Neural cell (in vitro differentiated cells): ENCODE measurements around the gene DMRT2. TPM values are rescaled to one million over a fixed set of nuclear protein-coding genes. Genes with fewer than 3 reads are reported as not detected.

Experiments
- H2AFZ ChIP-seq: fragments of 200-600, 300-800 bp; sonication (generic), shearing (Covaris generic); 2 replicates; pipeline ENCODE4 v1.6.0; 2014; ENCODE audit warnings: low read depth, mild to moderate bottlenecking, antibody characterized with exemption, low read length, moderate library complexity
- H3F3A ChIP-seq: fragments of 200-600 bp; shearing (Covaris generic); 2 replicates; pipeline ENCODE4 v1.6.1; 2016; ENCODE audit warnings: mild to moderate bottlenecking, moderate library complexity, mixed read lengths, antibody characterized with exemption, low read length; ENCODE audit not compliant: insufficient read depth, poor library complexity, severe bottlenecking
- H3K27ac ChIP-seq: fragments of 200-600, 300-800 bp; sonication (generic), shearing (Covaris generic); 2 replicates; pipeline ENCODE4 v1.5.1; 2014; ENCODE audit warnings: mild to moderate bottlenecking, low read length, moderate library complexity
- H3K27me3 ChIP-seq: fragments of 300-800, 200-600 bp; sonication (generic), shearing (Covaris generic); 2 replicates; pipeline ENCODE4 v1.6.0; 2014; ENCODE audit warnings: mild to moderate bottlenecking, low read depth, low read length, moderate library complexity; ENCODE audit not compliant: insufficient read depth
- H3K36me3 ChIP-seq: fragments of 300-800, 200-600 bp; sonication (generic), shearing (Covaris generic); 2 replicates; pipeline ENCODE4 v1.5.1; 2014; ENCODE audit warnings: mild to moderate bottlenecking, antibody characterized with exemption, low read length, moderate library complexity; ENCODE audit not compliant: insufficient read depth
- H3K4me2 ChIP-seq: fragments of 300-800, 200-600 bp; sonication (generic), shearing (Covaris generic); 2 replicates; pipeline ENCODE4 v1.6.0; 2014; ENCODE audit warnings: mild to moderate bottlenecking, low read length
- H3K4me3 ChIP-seq: fragments of 300-800, 200-600 bp; sonication (generic), shearing (Covaris generic); 2 replicates; pipeline ENCODE4 v1.5.1; 2014; ENCODE audit warnings: mild to moderate bottlenecking, low read length, moderate library complexity
- H3K79me2 ChIP-seq: fragments of 200-600 bp; shearing (Covaris generic); replicated peaks from 2 replicates; pipeline ENCODE4 v1.6.0; 2014; ENCODE audit warnings: mild to moderate bottlenecking, low read length, moderate library complexity; ENCODE audit not compliant: insufficient read depth
- H3K9ac ChIP-seq: fragments of 300-800, 200-600 bp; sonication (generic), shearing (Covaris generic); 2 replicates; pipeline ENCODE4 v1.6.1; 2016; ENCODE audit warnings: mild to moderate bottlenecking, low read length, mixed read lengths
- H3K9me2 ChIP-seq: fragments of 200-600 bp; shearing (Covaris generic); 2 replicates; pipeline ENCODE4 v1.6.1; 2016; ENCODE audit warnings: mild to moderate bottlenecking, low read length, mixed read lengths; ENCODE audit not compliant: insufficient read depth
- H3K9me3 ChIP-seq: fragments of 200-600, 300-800 bp; sonication (generic), shearing (Covaris generic); 2 replicates; pipeline ENCODE4 v1.6.1; 2016; ENCODE audit warnings: mild to moderate bottlenecking, mixed run types, low read length, moderate library complexity, mixed read lengths
- H4K20me1 ChIP-seq: fragments of 200-600 bp; shearing (Covaris generic); 2 replicates; pipeline ENCODE4 v1.6.1; 2016; ENCODE audit warnings: mild to moderate bottlenecking, mixed run types; ENCODE audit not compliant: insufficient read depth
- CTCF ChIP-seq: fragments of 450-650 bp; IDR thresholded peaks from 2 replicates; pipeline ENCODE4 v1.5.1; 2014; ENCODE audit warnings: antibody characterized with exemption, mild to moderate bottlenecking, moderate library complexity; ENCODE audit not compliant: poor library complexity, severe bottlenecking
- EP300 ChIP-seq: fragments of 450-650 bp; conservative IDR thresholded peaks from 2 replicates; pipeline ENCODE4 v1.6.1; 2014; ENCODE audit warnings: antibody characterized with exemption, mild to moderate bottlenecking, moderate library complexity; ENCODE audit not compliant: poor library complexity, severe bottlenecking
- EZH2 ChIP-seq: fragments of 200-600, 300-800 bp; shearing (Covaris generic), sonication (generic); IDR thresholded peaks from 2 replicates; pipeline ENCODE4 v1.6.1; 2014; ENCODE audit warnings: antibody characterized with exemption, low read length, borderline replicate concordance, mild to moderate bottlenecking; ENCODE audit not compliant: insufficient read depth, poor library complexity, severe bottlenecking
- MXI1 ChIP-seq: fragments of 450-650 bp; conservative IDR thresholded peaks from 2 replicates; pipeline ENCODE4 v1.6.1; 2014; ENCODE audit warnings: antibody characterized with exemption, mild to moderate bottlenecking; ENCODE audit not compliant: poor library complexity, severe bottlenecking
- POLR2AphosphoS5 ChIP-seq: IDR thresholded peaks from 2 replicates; pipeline ENCODE4 v1.6.1; 2012
- RAD21 ChIP-seq: fragments of 450-650 bp; conservative IDR thresholded peaks from 2 replicates; pipeline ENCODE4 v1.6.1; 2014; ENCODE audit warnings: antibody characterized with exemption, mild to moderate bottlenecking, moderate library complexity
- REST ChIP-seq: IDR thresholded peaks from 2 replicates; pipeline ENCODE4 v1.6.1; 2012; ENCODE audit warnings: borderline replicate concordance
- SMC3 ChIP-seq: fragments of 450-650 bp; conservative IDR thresholded peaks from 2 replicates; pipeline ENCODE4 v1.6.1; 2014; ENCODE audit warnings: antibody characterized with exemption, mild to moderate bottlenecking, moderate library complexity; ENCODE audit not compliant: poor library complexity
- TAF1 ChIP-seq: IDR thresholded peaks from 2 replicates; pipeline ENCODE4 v1.6.1; 2012; ENCODE audit warnings: low read depth
- polyA plus RNA-seq: library from polyadenylated mRNA; depleted of rRNA; stranded (reverse); fragments of >200 nt; gene quantifications from 2 replicates; pipeline ENCODE4 v1.2.3, GENCODE V29; 2014

The DMRT2 gene
- polyA plus RNA-seq, 1 donor from 2014 or later: 0.20 TPM

DNA sequence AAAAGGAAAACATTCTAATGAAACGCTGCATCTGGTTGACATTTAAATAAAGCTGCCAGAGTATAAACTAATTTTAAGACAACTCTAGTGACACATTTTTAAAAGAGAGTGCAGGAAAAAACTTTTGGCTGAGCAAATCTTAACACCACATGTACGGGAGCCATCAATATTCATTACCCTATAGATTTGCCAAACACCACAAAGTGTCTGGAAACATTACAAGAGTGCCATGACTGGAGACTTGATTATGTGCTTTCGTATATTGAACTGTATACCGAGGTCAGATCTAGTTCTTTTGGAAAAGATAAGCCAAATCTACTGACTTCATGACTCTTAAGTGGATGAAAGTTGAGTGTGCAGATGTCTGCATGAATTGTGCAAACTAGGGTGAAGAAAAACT lies 10.6 kb upstream of the DMRT2 start:
- Histone ChIP-seq H3K4me3 (no peak overlapping the region), H3K79me2 (no peaks in the 10 kb centered on the region), H3K27me3 (peaks cover 37% of the 10 kb centered on the region), H3K4me2 (no peak overlapping the region), H3F3A (no peaks in the 10 kb centered on the region), H2AFZ (no peak overlapping the region), H4K20me1 (no peaks in the 10 kb centered on the region), H3K9me2 (no peaks in the 10 kb centered on the region), H3K9me3 (no peaks in the 10 kb centered on the region), H3K27ac (no peak overlapping the region), H3K9ac (no peak overlapping the region), H3K36me3 (no peaks in the 10 kb centered on the region)
- TF ChIP-seq EP300 (no peak), EZH2 (no peak), RAD21 (no peak), MXI1 (no peak), REST (no peak), TAF1 (no peak), POLR2AphosphoS5 (no peak), SMC3 (no peak), CTCF (no peak)

GRCh38 chr9:1042466-1042865 lies 7.7 kb upstream of the DMRT2 start:
- no peak for TF ChIP-seq TAF1
- no peak for TF ChIP-seq EZH2
- TF ChIP-seq MXI1: no peak
- no peak for TF ChIP-seq REST
- peak; percentile 46 for TF ChIP-seq CTCF
- TF ChIP-seq EP300: no peak
- no peaks in the 10 kb centered on the region for H3K9me3 ChIP-seq
- H3K4me2 ChIP-seq: no peak overlapping the region
- H2AFZ ChIP-seq: no peak overlapping the region
- H3K79me2 ChIP-seq: no peaks in the 10 kb centered on the region
- H3K9ac ChIP-seq: no peak overlapping the region
- H3K9me2 ChIP-seq: no peaks in the 10 kb centered on the region
- H3F3A ChIP-seq: no peaks in the 10 kb centered on the region
- H3K27ac ChIP-seq: no peak overlapping the region
- no peaks in the 10 kb centered on the region for H4K20me1 ChIP-seq
- H3K4me3 ChIP-seq: peak overlapping the region; percentile 53
- H3K27me3 ChIP-seq: peaks cover 43% of the 10 kb centered on the region
- H3K36me3 ChIP-seq: no peaks in the 10 kb centered on the region
